GM19468 (cell line): ENCODE data around the gene GNAT1.

Experiments
- ATAC-seq: cut with Tn5 transposase; IDR thresholded peaks from one replicate; pipeline ENCODE4 v1.9.1; 2021; ENCODE audit warnings: mild to moderate bottlenecking, moderate library complexity, moderate number of reproducible peaks; ENCODE audit not compliant: unreplicated experiment; ENCODE audit errors: extremely low read depth

GNAT1 gene

GRCh38 chr3:50190936-50191660, at the start of gene GNAT1:
TSS of gene GNAT1 (plus strand) at chr3:50191610. CDS start at chr3:50191726, 116 bp downstream.
- ATAC-seq: no peak

- ATAC-seq: no peak
These were observed 45.0 kb upstream of the GNAT1 start for GRCh38 chr3:50146316-50146901.

GRCh38 chr3:50147016-50147415, 44.4 kb upstream of the GNAT1 start:
- ATAC-seq: no peak

DNA sequence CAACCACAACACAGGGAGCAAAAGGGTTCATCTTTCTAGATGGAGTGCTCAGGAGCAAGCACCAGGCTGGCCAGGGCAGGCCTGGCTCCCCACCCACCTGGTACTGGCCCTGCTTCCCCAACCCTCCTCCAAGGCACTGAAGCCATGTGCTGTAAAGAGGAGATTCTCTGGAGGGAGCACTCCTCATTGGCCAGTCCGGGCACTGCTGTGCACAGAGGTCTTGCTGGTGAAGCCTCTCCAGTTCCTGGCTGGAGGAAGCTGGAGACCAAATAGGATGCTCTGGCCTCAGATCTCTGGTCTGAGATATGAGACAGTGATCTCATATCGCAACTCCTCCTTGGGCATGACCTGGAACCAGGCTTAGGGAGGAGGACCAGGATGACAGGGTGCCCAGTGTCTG, 44.0 kb upstream of the GNAT1 start:
- ATAC-seq: no peak

DNA sequence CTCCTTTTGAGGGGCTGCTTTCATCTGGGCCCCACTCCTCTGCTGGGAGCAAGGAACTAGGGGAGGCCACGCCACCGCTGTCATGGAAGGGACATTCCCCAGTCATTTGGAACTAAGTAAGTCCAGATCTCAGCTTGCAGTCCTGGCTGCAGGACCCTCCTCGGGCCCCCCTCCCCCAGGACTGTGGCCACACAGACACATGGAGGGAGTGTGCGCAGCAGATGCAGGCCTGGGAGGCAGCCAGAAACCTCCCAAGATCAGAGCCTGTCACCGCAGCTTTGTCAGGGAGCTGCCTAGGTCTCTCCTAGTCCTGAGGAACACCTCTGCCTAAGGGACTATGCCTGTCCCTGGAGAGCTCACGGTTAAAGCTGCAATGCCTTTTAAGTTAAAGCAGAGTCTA, 43.5 kb upstream of the GNAT1 start:
- no peak for ATAC-seq

DNA sequence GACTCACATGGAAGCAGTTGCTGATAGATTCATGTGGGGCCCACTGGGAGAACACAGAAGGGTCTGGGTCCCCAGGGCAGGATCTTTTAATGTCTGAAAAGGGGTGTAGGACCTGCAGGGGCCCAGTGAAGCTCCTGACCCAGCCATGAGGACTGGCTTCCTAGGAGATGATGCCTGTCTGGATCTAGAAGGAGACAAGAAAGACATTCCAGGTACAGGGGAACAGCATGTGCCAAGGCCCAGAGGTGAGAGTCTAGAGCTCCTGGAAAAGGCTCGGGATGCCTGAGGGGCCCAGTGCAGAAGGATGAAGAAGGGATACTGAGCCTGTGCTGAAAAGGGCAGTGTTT, 41.0 kb upstream of the GNAT1 start:
- no peak for ATAC-seq

DNA sequence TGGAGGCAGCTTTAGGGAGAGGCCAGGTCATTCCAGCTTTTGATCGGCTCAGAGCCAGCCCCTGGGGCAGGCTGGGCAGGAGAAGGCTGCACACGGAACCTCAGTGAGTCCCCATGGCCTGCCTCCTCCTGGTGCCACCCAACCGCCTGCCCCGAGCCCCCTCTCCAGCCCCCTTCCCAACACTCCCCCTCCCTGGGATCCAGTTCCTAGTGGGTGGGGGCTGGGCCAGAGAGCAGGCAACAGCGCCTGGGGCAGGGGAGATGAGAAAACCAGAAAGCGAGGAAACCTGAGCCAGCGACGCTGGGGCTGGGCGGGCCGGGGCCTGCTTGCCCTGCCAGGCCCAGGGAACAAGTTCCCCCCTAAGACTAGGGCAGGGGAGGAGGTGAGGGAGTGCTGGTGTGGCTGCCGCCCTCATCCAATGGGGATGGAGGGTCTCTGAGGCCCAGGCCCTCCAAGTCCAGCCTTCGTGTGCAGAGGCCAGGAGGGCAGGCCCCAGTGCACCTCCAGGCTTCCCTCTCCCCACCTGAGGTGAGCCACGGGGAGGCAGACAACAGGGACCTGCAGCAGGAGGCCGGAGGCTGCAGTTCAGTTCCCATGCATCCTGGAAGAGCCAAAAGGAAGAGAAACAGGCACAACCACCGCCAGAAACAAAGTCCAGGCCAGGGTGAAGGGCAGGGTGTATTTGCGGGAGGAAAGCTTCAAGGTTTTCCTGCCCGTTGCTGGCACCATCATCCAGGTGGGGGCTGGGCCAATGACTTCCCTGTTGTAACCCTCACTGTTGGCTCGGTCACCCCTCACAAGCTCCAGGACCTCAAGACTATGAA, 40.3 kb upstream of the GNAT1 start:
- ATAC-seq: no peak

GRCh38 chr3:50151728-50152127, 39.7 kb upstream of the GNAT1 start:
- no peak for ATAC-seq

DNA sequence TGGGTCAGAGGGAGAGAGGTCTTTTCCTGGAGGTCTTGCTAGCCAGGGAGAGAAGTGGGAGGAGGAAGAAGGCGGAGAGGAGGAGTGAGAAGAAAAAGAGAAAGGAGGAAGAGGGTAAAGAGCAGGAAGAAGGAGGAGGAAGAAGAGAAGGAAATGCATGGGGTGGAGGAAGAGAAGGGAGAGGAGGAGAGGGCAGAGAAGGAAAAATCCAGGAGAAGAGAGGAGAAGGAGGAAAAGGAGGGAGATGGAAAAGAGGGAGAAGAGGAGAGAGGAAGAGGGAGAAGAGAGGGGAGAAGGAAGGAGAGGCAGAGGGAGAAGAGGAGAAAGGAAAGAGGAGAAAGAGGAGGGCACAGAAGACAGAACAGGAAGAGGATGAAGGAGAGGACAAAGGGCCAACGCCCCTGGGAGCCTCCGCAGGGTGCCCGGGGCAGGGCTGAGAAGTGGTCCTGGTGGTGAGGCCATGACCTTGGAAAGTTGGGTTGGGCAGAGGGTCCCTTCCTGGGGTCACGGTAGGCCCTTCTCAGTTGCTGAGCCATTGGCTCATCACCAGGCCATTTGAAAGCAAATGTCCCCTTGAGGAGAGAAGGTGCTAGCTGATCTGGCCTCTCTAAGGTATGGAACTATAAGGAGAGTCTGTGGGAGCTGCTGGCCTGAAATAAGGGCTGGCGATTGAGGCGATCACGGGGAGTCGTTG, 37.5 kb upstream of the GNAT1 start:
- no peak for ATAC-seq

- no peak for ATAC-seq
These were observed 37.0 kb upstream of the GNAT1 start for GRCh38 chr3:50154476-50154839.

GRCh38 chr3:50154840-50155490, 36.4 kb upstream of the GNAT1 start, which contains the start of gene SEMA3F:
TSS of gene SEMA3F (plus strand) at chr3:50155324. CDS start at chr3:50159623, 4,299 bp downstream.
- no peak for ATAC-seq

GRCh38 chr3:50155491-50155878, 35.9 kb upstream of the GNAT1 start:
- ATAC-seq: no peak

DNA sequence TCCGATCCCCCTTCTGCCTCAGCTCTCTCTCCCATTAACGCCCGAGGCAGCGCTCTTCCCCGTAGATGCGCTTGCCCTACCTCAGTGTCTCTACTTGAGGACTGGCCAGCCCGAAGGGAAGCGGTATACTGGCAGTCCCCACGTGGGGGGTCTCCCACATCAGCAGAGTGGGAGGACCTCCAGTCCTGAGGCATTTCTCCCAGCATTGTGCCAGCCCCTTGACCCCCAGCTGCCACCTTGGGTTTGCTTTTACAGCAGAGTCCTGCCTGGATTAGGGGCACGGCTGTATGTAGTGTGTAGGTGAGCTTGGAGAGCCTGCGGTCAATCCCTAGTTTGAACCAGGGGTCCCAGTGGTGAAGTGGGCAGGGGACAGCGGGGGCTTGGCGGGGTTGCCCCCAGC, 35.5 kb upstream of the GNAT1 start:
- ATAC-seq: no peak

DNA sequence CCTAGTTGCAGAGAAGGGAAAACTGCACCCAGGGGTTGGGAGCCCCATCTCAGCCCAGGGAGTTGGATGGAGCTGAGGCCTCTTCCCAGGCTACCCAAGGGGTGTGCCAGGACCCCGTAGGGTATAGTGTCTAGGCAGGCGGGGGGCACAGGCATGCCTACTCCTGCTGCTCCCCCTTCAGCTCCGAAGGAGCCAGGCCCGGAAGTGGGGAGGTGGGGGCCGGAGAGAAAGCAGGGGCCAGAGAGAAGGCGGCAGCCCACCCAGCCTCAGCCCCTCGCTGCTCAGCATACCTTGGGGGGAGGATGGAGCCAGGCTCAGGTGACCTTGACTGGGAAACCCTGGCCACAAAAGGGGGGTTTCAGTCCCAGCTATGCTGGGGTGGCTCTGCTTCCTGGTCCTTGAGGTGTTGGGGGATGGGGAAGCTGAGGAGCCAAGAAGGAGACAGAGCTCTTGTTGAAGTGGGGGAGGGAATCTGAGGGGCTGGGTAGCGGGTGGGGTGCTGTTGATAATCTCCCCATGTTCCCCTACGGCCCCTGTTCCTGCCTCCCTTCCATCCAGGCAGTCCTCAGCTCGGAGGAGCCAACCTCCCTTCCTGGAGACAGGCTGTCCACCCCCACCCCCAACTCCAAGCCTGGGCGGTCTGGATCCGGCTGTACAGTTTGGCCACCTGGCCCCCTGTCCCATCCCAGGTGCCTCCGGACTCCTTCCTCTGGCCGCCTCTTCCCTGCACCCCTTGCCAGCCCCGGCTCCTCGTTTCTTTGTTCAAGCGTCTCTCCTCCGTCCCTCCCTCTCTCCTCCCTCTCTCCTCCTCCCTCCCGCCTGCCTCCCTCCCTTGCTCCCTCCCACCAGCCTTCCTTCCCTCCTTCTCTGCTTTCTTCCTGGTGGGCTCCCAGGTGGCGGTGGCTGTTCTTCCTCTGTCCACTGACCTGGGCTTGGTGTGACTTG, 34.6 kb upstream of the GNAT1 start:
- ATAC-seq: no peak

DNA sequence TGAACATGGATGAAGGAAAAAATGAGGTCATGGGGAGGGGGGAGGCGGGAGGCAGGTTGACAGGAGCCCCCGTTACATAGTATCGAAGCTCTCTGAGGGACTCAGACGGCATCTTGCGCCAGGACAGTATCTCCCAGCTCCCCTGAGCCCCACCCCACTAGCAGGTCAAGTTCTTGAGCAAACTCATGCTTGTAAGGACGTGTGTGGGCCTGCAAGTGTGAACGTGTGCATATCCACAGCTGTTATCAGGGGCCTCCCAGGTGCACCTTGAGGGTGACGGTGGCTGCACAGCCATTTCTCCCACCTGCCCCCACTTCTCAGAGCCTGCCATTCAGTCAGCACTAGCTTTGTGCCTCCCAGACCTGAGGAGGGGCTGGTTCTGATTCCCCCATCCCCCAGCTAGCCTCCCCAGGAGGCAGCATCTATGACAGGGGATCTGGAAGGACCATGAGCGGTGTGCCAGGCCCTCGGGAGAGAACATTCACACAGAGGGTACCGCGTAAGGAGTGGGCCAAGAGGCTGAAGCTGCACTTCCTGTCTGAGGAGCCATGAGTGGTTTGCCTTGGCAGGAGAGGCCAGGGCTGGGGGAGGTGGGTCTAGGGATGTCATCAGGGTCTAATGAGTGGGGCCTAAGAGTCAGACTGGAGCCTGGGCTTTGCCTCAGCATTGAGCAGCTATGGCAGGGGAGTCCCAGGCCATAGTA, 33.4 kb upstream of the GNAT1 start:
- ATAC-seq: no peak

DNA sequence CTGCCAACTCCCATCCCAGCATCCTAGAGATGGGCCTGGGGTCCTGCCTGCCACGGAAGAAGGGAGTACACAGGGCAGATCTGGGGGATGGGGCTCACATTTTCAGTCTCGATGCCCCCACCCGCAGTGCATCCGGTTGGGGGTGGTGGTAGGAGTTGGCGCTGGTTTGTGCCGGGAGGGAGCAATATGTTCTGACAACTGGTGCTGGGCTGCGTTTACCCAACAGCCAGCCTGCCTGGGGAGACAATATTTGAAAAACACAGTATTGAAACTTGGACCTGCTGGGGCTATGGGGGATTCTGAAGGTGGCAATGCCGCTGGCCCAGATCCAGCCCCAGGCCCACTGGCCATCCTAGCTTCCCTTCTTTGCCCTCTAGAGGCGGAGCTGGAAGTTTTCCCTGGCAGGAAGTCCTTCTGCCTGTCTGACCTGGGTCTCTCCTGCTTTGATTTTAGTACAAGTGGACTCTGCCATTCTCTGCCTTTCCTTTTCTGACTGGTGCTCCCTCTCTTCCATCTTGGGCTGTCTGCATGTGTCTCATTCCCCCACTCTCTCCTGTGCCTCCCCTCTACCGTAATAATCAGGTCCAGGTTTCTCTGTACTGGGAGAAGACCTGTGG, 32.8 kb upstream of the GNAT1 start:
- ATAC-seq: no peak

DNA sequence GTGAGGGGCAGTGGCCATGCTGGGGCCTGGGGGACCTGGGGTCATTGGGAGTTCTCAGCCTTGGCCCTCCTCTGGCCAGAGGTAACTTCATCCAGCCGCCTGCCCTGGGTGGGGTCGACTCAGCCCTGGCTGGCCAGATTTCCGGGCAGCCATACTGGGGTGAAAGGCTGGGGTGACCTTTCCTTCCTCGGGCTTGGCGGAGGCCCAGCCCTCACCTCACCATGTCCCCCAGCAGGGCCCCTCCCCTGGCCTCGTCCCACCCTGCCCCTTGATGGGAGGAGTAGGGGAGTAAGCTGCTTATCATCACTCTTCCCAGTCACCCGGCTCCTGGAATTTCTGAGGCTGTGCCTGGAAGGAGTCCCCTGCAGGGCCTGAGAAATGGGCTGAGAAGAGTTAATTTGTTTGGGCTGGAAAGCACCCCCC, 30.8 kb upstream of the GNAT1 start:
- no peak for ATAC-seq

DNA sequence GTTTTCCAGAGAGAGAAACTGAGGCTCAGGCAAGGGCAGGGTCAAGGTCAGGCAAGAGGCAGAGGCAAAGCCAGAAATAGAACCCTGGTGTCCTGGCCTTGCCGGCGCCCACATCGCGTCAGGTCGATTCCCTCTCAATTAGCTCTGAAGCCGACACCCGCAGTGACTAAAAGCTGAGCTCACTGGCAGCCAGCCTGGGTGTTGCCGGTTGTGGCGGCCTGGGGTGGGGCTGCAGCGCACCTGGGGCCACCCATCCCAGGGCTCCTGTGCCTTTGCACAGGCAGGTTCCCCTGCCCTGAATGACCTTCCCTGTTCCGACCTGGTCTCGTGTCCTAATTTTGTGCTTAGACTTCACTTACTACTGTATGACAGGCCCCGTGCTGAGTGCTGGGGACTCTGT, 30.1 kb upstream of the GNAT1 start:
- no peak for ATAC-seq
